GM10266 (cell line): ENCODE results near the gene USP2.

Source experiments
- DNase-seq: peaks from one replicate; pipeline ENCODE4 v3.0.0; 2012; ENCODE audit errors: extremely low spot score
- TF ChIP-seq, protein P1 (sequence below): IDR thresholded peaks from 2 replicates; pipeline ENCODE4 v1.5.1; 2012; ENCODE audit warnings: mild to moderate bottlenecking, low read depth; ENCODE audit not compliant: control insufficient read depth, insufficient read depth; ENCODE audit errors: missing control alignments

USP2 gene

DNA sequence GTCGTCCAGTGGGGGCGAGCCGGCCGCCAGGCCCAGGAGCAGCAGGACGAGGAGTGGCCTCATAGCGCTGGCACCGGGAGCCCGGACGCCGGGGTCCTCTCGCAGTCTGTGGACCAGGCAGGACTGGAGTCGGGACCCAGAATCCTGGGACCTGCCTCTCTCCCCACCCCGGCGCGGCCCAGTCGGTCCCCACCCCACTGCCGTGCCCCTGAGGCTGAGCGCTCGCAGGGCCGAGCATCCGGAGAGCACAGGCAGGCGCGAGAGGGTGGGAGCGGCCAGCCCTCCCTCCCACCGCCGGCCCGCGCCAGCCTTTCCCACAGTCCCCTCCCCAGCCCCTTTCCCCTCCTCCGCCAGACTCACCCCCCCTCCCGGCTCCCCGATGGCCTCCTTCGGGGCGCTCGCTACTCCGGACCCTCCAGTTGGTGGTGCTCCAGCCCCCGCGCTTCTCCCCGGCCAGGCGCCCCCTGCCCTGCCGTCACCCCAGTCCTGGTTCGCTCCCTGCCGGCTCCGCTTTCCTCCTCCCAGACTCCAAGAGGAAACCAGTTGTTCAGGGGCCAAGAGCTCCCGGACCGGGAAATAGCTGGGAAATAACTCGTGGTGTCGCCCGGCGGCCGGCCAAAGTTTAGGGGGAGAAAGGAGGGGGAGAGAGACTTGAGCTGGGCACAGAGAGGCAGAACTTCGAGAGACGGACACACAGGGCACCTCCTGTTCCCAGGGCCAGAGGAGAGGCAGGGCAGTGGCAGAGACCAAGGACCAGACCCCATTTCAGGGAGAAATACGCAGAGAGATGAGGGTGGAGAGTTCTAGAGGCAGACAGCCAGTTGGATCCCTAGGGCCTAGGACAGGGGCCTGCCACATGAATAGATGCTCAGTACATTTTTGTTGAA, 40.9 kb downstream of the USP2 start, which contains the start of gene C1QTNF5:
C1QTNF5 (minus strand) TSS at position 549 of the 887 bp plus-strand sequence; CDS start at position 63, 486 bp downstream.
- TF ChIP-seq, protein P1, sequence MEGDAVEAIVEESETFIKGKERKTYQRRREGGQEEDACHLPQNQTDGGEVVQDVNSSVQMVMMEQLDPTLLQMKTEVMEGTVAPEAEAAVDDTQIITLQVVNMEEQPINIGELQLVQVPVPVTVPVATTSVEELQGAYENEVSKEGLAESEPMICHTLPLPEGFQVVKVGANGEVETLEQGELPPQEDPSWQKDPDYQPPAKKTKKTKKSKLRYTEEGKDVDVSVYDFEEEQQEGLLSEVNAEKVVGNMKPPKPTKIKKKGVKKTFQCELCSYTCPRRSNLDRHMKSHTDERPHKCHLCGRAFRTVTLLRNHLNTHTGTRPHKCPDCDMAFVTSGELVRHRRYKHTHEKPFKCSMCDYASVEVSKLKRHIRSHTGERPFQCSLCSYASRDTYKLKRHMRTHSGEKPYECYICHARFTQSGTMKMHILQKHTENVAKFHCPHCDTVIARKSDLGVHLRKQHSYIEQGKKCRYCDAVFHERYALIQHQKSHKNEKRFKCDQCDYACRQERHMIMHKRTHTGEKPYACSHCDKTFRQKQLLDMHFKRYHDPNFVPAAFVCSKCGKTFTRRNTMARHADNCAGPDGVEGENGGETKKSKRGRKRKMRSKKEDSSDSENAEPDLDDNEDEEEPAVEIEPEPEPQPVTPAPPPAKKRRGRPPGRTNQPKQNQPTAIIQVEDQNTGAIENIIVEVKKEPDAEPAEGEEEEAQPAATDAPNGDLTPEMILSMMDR, result no peak
- DNase-seq, result no peak

DNA sequence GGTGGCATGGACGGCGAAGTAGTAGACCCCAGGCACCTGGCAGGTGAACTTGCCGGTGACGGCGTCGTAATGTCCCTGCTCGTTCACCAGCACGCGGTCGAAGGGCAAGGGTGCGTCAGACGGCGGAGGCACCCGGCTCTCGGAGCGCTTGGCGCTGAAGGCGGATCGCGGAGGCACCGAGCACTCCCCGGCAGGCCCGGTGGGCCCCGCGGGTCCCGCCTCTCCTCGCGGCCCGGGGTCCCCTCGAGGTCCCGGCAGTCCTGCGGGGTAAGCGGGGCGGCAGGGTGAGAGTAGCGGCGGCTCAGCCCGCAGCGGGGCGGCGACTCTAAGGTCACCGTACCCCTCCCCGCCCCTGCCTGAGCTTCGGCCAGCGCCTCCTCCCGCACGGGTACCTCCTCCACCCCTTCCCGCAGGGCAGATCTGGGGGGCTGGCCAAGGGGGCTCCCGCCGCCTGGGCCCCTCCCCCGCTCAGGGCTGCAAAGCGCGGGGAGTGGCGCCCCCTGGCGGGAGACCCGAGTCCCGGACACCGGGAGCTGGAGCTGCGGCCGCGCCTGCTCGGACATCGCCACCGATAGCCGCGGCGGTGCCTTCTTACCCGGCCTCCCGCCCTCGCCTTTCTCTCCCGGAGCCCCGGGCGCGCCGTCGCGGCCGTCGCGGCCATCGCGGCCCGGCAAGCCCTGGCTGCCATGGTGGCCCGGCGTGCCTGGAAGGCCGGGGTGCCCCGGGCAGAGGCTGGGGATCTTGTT, 41.7 kb downstream of the USP2 start:
- TF ChIP-seq, protein P1, result peak; percentile 84

GRCh38 chr11:119338965-119339588, 42.4 kb downstream of the USP2 start:
- TF ChIP-seq, protein P1, result no peak
- no peak for DNase-seq

More for the DNA sequence above, 41.7 kb downstream of the USP2 start:
- DNase-seq, result peak; percentile 83

DNA sequence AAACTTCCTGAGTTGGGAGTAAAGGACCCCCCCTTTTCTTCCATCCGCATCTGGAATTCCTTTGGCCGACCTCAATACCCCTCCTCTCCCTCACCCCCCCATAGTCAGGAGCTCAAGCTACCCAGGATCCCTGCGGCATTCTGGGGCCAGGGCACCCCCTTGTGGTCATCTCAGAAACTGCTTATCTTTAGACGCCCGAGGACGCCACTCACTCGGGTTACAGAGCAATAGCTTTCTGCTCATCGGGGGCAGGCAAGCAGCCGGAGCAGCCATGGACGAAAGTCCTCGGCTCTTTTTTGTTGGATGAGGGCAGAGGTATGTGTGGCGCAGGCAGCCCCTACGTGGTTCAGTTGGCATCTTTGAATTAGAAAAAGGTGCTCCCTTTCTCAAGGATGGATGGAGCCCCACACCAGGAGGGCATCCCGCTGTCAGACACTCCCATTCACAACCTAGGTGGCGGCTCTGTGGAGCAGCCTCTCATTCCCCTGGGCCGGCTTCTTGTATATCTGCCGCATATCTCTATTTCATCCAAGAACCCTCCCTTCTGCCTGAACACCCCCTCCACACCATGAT, 43.1 kb downstream of the USP2 start:
- TF ChIP-seq, protein P1, result peak; percentile 79
- DNase-seq, result peak; percentile 89

- TF ChIP-seq, protein P1, result no peak
- no peak for DNase-seq
Observed at GRCh38 chr11:119337581-119338317, 43.7 kb downstream of the USP2 start.

DNA sequence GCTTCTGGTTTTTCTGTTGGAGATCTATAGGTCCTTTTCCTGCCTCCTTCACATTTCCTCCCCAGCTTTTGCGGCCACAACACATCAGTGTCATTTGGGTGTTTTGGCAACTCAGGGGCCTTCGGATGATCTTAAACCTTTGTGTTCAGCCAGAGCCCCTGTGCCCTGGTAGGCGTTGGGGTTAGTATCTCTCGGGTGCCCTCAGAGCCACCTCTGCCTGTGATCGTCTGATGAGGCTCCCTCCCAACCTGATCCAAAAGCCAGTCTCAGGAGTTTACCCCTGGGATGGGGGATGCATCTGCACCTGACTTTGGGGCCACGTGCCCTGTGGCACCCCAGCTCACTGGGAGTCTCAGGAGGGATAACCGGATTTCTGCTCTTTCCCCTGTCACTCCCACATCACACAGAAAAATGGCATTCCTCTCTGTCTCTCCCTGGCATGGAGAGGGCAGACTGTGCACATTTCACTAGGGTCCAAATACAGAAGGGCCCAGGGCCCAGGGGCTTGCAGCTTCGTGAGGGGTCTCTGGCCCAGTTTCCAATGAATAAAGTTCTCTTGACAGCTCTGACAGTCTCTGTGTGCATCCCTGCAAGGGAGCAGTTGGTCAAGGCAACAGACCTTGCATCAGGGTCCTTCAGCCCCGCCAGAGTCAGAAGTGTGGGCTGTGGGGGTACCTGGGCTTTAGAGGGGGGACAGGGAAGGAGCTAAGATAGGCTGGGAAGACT, 44.6 kb downstream of the USP2 start:
- TF ChIP-seq, protein P1, result no peak
- no peak for DNase-seq
